Measurements from ENCODE around the gene IGF1R.

- TF ChIP-seq CTCF (conservative IDR thresholded peaks at IDR 0.05) (no peak), EZH2 (IDR thresholded peaks at IDR 0.05; ENCODE audit: low read depth) (no peak)
These were observed 293.4 kb downstream of the IGF1R start for GRCh38 chr15:98941595-98942255.
